ENCODE data around the gene PSORS1C2.

The PSORS1C2 gene

GRCh38 chr6:31118178-31118577 lies 20.7 kb downstream of the PSORS1C2 start:
- Histone ChIP-seq H3K4me3 (peak overlapping the region in 1 of 7 experiments; percentile 0), H3K27ac (peak overlapping the region in 3 of 21 experiments; percentile 13 to 35 (median 20))

- H3K4me3 ChIP-seq = peak overlapping the region in 3 of 7 experiments; percentile 0 to 19 (median 13)
- H3K27ac ChIP-seq = peak overlapping the region in 12 of 21 experiments; percentile 2 to 85 (median 48)
Observed at GRCh38 chr6:31116661-31117385, 22.0 kb downstream of the PSORS1C2 start.

GRCh38 chr6:31115941-31116560 lies 22.8 kb downstream of the PSORS1C2 start:
- Histone ChIP-seq H3K27ac (peak overlapping the region in 11 of 21 experiments; percentile 2 to 91 (median 83)), H3K4me3 (no peak overlapping the region)

GRCh38 chr6:31114970-31115849 lies 23.7 kb downstream of the PSORS1C2 start:
- Histone ChIP-seq H3K4me3 (peak overlapping the region in 6 of 7 experiments; percentile 8 to 17 (median 16)), H3K27ac (peak overlapping the region in 20 of 21 experiments; percentile 31 to 91 (median 81))

- H3K27ac ChIP-seq = peak within 1 kb of the TSS in 20 of 21 experiments; percentile 31 to 91 (median 81)
- H3K4me3 ChIP-seq = peak within 1 kb of the TSS in 6 of 7 experiments; percentile 8 to 17 (median 16)
Observed at GRCh38 chr6:31114541-31114878, 24.4 kb downstream of the PSORS1C2 start, which contains the start of gene PSORS1C1. PSORS1C1 (plus strand) TSS chr6:31114800; CDS start chr6:31129633, 14,833 bp downstream.

- Histone ChIP-seq H3K27ac (peak overlapping the region in 19 of 21 experiments; percentile 63 to 91 (median 81)), H3K4me3 (no peak overlapping the region)
Observed at GRCh38 chr6:31113861-31114540, 24.9 kb downstream of the PSORS1C2 start.

- H3K27ac ChIP-seq = peak within 1 kb of the TSS in 9 of 21 experiments; percentile 10 to 89 (median 77)
- no peak within 1 kb of the TSS for H3K4me3 ChIP-seq
Observed at GRCh38 chr6:31112478-31112877, 26.4 kb downstream of the PSORS1C2 start, which contains the start of gene C6orf15. C6orf15 (minus strand) TSS chr6:31112575; CDS start chr6:31112555, 20 bp downstream.

GRCh38 chr6:31111712-31112111 lies 27.2 kb downstream of the PSORS1C2 start:
- H3K4me3 ChIP-seq = no peak overlapping the region
- H3K27ac ChIP-seq = no peak overlapping the region

- no peak overlapping the region for H3K4me3 ChIP-seq
- no peak overlapping the region for H3K27ac ChIP-seq
Observed at GRCh38 chr6:31110825-31111582, 27.9 kb downstream of the PSORS1C2 start.

GRCh38 chr6:31107052-31107451 lies 31.8 kb downstream of the PSORS1C2 start:
- Histone ChIP-seq H3K4me3 (no peak overlapping the region), H3K27ac (no peak overlapping the region)

- Histone ChIP-seq H3K27ac (no peak overlapping the region), H3K4me3 (no peak overlapping the region)
Observed at GRCh38 chr6:31103136-31103535, 35.7 kb downstream of the PSORS1C2 start.

GRCh38 chr6:31098449-31098938 lies 40.4 kb downstream of the PSORS1C2 start:
- Histone ChIP-seq H3K27ac (no peak overlapping the region), H3K4me3 (no peak overlapping the region)

GRCh38 chr6:31096656-31097055 lies 42.2 kb downstream of the PSORS1C2 start:
- Histone ChIP-seq H3K4me3 (no peak overlapping the region), H3K27ac (no peak overlapping the region)

GRCh38 chr6:31096215-31096614 lies 42.7 kb downstream of the PSORS1C2 start:
- Histone ChIP-seq H3K4me3 (no peak overlapping the region), H3K27ac (no peak overlapping the region)

- H3K27ac ChIP-seq = peak overlapping the region in 17 of 21 experiments; percentile 2 to 92 (median 55)
- H3K4me3 ChIP-seq = no peak overlapping the region
Observed at GRCh38 chr6:31094389-31094881, 44.4 kb downstream of the PSORS1C2 start.

GRCh38 chr6:31092769-31093505 lies 45.9 kb downstream of the PSORS1C2 start:
- no peak overlapping the region for H3K4me3 ChIP-seq
- peak overlapping the region in 1 of 21 experiments; percentile 87 for H3K27ac ChIP-seq

GRCh38 chr6:31092238-31092637 lies 46.6 kb downstream of the PSORS1C2 start:
- Histone ChIP-seq H3K27ac (no peak overlapping the region), H3K4me3 (no peak overlapping the region)

GRCh38 chr6:31091680-31092079 lies 47.2 kb downstream of the PSORS1C2 start:
- H3K27ac ChIP-seq = no peak overlapping the region
- H3K4me3 ChIP-seq = no peak overlapping the region
